ENCODE data around the gene MEP1A.
"Not testable (repeated sequence)": the region's sequence is repeated elsewhere in the genome, so short reads cannot be mapped to it uniquely, and the experiment has no call there.

MEP1A gene

GRCh38 chr6:46793138-46793537 is at the start of gene MEP1A:
TSS of gene MEP1A (plus strand) at chr6:46793389. CDS start at chr6:46793399, 10 bp downstream.
- no peak for DNase-seq

DNA sequence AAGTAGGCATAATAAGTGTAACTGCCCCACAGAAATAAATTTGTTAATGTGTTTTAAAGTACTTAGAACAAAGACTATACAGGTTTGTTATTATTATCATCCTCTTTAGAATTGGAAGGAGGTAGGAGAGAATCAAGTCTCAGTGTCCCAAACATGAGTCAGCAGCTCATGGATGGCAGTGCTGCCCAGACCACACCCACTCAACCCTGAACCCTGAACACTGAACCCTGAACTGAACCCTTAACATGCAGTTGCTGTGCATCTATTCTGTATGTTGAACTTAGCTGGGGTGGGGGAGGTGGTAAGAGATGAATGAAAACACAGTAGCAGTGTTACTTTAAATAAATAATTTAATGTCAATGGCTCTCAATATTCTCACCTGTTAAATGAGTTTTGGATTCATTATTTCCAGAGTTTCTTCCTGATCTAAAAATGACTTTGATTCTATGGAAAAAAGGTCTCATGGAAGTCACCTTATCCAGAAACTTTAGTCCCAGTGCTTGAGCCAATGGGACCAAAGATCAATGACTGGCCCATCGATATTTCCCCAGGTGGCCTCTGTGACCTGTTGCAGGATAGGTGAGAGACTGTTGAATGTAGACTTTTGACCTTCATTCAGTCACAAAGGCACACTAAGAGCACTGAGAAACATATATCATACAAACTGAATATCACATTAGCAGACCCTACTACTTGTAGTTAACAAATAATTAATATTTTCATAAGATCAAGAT is 49.6 kb upstream of the MEP1A start:
- DNase-seq = no peak

DNA sequence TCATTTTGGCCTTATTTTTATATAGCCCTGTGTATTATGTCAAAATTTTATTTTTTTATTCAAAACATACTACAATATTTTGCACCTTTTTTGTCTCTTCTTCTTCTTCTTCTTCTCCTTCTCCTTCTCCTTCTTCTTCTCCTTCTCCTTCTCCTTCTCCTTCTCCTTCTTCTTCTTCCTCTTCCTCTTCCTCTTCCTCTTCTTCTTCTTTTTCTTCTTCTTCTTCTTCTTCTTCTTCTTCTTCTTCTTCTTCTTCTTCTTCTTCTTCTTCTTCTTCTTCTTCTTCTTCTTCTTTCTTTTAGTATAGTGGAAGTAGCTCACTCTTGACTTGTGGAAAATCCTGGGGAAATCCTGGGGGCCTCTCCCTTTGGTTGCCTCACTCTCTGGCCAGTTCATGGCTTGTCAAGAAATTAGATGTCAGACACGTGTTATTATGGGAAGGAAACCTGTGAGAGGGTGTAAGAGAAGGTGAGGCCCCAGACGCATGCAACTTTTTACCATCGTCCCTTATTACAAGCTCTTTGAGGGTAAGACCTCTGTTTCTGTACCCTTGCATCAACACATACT is 48.9 kb upstream of the MEP1A start:
- not testable (repeated sequence) for DNase-seq

DNA sequence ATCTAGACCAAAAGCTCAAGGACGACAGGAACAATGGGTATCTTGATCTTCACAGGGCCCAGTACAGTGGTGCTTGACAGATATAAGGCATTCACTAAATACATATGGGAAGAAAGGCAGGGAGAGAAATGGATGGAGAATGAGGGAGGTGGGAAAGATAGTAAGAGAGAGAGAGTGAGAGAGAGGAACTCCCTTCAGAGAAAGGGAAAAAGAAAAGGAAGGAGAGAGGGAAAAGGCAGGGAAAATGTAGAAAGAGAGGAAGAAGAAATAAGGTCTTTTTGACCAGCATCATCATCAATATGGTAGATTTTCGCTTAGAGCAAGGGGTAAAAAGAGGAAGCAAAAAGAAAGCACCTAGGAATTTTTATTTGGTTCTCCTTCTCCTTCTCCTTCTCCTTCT is 47.2 kb upstream of the MEP1A start:
- DNase-seq = no peak

- no peak for DNase-seq
Measured at GRCh38 chr6:46746696-46747095, 46.5 kb upstream of the MEP1A start, which contains the start of gene ANKRD66. TSS of gene ANKRD66 (plus strand) at chr6:46746933. CDS start at chr6:46751949, 5,016 bp downstream.

GRCh38 chr6:46748940-46749503 is 44.2 kb upstream of the MEP1A start:
- DNase-seq = no peak

GRCh38 chr6:46749731-46750130 is 43.5 kb upstream of the MEP1A start:
- DNase-seq = no peak

DNA sequence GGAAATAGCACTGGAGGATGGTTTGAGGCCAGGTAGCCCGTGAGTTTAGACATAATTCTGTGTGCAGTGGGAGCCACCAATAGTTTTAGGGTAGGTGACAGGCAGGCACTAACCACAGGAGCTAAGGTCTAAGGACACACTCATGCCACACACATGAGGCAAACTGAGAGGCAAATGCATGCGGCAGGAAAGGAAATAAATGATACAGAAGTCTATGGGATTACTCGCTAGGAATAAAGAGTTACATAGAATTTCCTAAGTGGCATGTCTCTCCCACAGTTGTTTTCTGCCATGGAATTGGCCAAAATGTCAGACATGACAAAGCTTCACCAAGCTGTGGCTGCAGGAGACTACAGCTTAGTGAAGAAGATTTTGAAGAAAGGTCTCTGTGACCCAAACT is 41.5 kb upstream of the MEP1A start:
- no peak for DNase-seq

GRCh38 chr6:46755865-46756264 is 37.3 kb upstream of the MEP1A start:
- DNase-seq = no peak

DNA sequence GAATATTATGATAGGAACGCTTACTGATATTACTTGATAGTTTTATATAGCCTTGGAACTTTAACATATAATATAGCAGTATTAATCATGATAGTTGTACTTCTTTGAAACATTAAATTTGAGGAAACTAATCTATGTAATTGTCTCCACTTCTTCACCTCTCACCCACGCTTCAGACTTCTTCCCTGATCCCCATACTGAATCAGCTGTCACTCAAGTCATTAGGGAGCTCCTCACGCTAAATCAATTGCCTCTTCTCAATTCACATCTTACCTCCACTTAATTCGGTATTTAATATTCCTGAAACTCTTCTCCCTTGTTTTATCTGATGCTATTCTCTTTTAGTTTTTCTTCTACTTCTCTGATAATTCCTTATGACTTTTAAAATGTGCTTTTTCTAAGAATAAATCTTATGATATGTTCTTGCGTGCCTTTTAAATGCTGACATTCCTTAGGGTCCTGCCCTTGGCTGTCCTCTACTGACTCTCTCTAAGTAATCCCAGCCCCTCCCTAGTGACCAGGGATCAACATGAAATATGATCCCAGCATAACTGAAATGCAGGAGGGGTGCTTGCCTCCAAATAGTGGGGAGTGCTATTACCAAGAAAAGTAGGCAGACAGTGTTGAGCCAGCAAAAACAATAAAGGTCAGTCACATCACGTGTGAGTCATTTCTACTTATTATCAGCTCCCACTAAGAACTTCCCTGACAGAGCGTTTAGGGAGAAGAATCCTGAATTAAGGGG is 36.5 kb upstream of the MEP1A start:
- DNase-seq = no peak

DNA sequence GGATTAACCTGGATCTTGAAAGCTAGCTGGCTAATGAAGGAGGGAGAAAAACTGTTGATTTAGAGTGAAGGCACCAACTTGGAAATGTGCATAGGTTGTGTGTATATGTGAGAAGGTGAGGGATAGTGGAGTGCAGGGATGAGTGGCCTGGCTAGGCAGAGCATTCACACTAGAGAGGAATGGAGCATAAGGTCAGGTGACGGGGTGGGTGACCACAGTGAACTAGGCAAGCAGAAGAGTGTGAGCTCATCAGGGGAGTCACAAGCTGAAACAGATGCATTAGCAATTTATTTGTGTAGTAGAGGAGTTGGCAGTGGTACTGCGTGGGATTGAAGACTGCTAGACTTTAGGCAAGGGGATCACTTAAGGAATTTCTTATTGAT is 36.0 kb upstream of the MEP1A start:
- DNase-seq = no peak

DNA sequence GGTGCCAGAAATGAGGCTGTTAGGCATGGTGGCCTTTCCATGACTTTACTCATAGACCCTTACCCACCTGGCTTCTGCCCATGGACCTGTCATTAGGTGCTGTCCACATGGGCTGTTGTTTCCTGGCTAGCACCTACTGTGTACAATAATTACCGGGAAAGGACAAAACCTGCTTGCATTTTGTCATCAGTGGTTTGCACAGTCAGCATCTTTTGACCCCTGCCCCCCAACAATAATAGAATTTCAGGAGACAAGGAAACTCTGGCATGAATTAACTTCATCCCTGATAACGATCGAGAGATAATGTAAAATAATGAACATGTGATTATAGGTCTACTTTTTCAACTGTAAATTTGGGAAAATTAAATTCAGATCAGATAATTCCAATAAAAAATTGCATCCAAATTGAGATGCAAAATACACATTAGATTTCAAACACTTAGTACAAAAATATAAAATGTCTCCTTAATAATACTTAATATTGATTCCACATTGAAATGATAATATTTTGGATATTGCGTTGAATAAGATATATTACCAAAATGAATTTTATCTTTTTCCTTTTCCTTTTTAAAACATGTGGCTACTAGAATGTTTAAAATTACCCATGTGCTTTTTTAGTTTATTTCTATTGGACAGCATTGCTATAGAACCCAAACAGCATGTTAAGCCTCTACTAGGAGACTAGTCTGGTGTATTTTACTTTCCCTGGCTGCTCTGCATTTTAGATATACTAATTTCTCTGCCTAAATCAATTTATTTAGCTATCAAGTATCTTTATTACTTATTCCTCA is 34.0 kb upstream of the MEP1A start:
- no peak for DNase-seq

GRCh38 chr6:46760925-46761324 is 32.3 kb upstream of the MEP1A start:
- no peak for DNase-seq

DNA sequence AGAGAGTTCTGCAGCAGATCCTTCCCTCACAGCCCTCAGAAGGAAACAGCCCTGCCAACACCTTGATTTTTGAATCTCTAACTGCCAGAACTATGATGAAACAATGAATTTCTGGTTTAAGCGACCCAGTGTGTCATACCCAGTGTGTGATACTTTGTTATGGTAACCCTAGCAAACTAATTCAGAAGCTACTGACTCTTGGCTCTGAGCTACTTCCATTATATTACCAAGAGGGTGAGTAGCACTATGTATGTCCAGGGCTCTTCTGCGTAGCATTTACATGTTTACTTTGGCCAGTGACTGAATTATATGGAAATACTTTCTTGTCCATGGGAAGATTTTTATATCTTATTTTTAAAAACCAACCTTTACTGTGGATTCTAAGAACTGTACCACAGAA is 29.7 kb upstream of the MEP1A start:
- DNase-seq = no peak

- not testable (repeated sequence) for DNase-seq
Measured at GRCh38 chr6:46764280-46764679, 28.9 kb upstream of the MEP1A start.

- no peak for DNase-seq
Measured at GRCh38 chr6:46764961-46765360, 28.2 kb upstream of the MEP1A start.

GRCh38 chr6:46772016-46772415 is 21.2 kb upstream of the MEP1A start:
- no peak for DNase-seq

DNA sequence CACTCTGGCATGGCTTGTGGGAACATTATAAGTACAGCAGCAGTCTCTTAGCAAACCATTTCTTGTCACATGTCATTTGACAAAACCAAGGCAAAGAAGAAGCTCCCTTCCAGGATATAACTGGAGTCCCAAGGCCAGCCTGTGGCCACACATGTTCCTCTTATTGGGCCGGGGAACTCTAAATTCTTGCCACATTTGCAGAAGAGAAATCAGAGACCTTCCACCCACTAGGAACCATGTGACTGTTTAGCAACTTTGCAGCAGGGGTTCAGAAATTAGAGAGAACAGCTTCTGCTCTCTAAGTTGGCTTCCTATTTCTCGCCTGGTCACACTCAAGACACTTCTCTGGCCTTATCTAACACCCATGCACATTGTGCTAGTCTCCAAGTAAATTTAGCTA is 20.4 kb upstream of the MEP1A start:
- DNase-seq = no peak

- no peak for DNase-seq
Measured at GRCh38 chr6:46773201-46773855, 19.9 kb upstream of the MEP1A start.

- DNase-seq = not testable (repeated sequence)
Measured at GRCh38 chr6:46774736-46775135, 18.5 kb upstream of the MEP1A start.

DNA sequence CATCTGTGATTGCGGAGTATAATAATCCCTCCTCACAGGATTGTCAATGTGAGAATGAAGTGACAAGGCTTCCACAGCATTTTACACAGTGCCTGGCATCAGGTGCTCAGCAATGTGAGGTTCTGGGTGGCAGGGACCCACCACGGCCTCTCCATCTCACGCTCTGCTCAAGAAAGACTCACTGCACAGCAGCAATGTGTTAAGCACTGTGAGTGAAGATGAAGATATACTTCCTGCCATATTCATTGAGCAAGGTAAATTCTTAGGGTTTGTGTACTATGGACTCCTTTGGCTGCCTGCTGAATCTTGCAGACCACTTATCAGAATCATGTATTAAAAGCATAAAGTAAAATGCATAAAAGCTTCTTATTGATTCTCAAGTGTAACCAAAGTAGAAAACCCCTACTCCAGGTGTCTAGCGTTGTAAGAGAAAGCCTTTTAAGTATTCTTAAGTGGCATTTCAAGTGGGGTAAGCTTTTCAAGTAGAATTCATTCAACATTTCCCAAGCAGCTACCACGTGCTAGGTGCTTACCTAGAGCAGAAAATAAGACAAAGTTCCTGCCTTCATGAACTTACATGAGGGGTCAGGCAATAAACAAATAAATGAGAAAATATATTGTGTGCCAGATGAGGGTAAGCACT is 17.0 kb upstream of the MEP1A start:
- no peak for DNase-seq

Data from NCI-H345 (cell line).